PC-3 (cell line): ENCODE results near the gene ECE1.

Source experiments
- CTCF ChIP-seq: fragments of 300-600 bp; sonication (generic); conservative IDR thresholded peaks from 2 replicates; pipeline ENCODE4 v1.5.1; 2017; ENCODE audit warnings: antibody characterized with exemption, low read depth, mild to moderate bottlenecking, low read length
- EZH2 ChIP-seq: fragments of 300-600 bp; sonication (generic); IDR thresholded peaks from one replicate; pipeline ENCODE4 v1.6.1; 2017; ENCODE audit warnings: antibody characterized with exemption, mild to moderate bottlenecking, low read length; ENCODE audit not compliant: unreplicated experiment
- EZH2phosphoT487 ChIP-seq: fragments of 300-600 bp; sonication (generic); IDR thresholded peaks from 2 replicates; pipeline ENCODE4 v1.6.1; 2018; ENCODE audit warnings: mild to moderate bottlenecking, antibody characterized with exemption, low read length, borderline replicate concordance

GRCh38 chr1:21326861-21327344 is 36.6 kb upstream of the ECE1 start:
- TF ChIP-seq CTCF (no peak), EZH2phosphoT487 (no peak), EZH2 (no peak)
